ENCODE data around the gene CCDC6. TPM values are rescaled to one million over a fixed set of nuclear protein-coding genes. Genes with fewer than 3 reads are reported as not detected.

The CCDC6 gene
- total RNA-seq, 4 donors from 2014 or later = 21.5 to 42.2 (median 35.6) TPM

DNA sequence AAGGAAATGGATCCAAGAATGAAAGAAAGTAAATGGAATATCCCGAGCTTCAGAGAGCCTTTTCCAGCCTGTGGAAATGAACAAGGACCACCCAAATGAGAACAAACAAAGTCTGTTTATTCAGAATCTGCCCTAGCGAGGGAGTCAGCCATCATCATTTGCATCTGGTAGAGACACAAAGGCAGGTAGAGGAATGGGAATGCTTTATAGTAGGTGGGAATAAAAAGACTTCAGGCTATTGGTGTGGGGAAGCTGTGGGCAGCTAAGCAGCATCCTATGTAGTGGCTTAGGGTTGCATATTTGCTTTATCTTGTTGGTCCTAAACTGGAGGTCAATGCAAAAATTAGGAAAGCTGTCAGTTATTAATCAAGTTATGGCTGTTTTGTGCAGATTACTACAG, 143.9 kb downstream of the CCDC6 start:
- TF ChIP-seq, protein P1, sequence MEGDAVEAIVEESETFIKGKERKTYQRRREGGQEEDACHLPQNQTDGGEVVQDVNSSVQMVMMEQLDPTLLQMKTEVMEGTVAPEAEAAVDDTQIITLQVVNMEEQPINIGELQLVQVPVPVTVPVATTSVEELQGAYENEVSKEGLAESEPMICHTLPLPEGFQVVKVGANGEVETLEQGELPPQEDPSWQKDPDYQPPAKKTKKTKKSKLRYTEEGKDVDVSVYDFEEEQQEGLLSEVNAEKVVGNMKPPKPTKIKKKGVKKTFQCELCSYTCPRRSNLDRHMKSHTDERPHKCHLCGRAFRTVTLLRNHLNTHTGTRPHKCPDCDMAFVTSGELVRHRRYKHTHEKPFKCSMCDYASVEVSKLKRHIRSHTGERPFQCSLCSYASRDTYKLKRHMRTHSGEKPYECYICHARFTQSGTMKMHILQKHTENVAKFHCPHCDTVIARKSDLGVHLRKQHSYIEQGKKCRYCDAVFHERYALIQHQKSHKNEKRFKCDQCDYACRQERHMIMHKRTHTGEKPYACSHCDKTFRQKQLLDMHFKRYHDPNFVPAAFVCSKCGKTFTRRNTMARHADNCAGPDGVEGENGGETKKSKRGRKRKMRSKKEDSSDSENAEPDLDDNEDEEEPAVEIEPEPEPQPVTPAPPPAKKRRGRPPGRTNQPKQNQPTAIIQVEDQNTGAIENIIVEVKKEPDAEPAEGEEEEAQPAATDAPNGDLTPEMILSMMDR (IDR thresholded peaks at IDR 0.05; ENCODE audit: low read depth) = no peak

DNA sequence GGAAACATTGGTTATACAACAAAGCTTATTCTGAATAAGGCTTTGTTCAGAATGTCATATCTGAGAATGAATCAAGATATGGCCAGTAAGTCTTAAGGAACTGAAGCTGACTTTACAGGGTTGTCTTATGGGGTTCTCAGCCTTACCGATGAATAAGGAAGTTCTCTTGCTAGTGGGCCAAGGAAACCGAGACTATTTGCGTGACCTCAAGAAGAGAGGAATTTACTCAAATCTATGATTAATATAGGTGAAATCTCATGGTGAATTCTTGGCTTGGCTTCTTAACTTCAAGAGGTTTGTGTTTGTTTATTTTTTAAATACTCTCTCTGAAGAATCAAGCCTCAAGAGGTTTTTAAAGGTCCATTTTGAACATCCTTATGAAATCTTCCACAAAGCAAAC, 148.4 kb downstream of the CCDC6 start:
- TF ChIP-seq, protein P1 (IDR thresholded peaks at IDR 0.05; ENCODE audit: low read depth) = no peak

DNA sequence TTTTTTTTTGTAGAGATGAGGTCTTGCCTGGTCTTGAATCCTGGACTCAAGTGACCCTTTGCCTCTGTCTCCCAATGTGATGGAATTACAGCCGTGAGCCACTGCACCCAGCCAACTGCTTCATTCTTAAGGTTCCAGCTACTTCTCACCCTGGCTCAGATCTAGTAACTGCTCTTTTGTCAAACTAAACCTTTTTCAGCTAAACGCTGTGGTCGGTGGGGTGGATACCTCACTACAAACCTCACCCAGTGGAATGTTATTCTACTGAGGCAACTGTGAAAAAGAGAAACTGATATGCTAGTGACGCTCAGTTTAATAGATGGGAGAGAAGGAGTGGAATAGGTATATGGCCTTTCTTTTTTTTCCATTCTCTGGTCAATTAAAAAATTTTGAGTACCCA, 151.4 kb downstream of the CCDC6 start:
- TF ChIP-seq, protein P1 (IDR thresholded peaks at IDR 0.05; ENCODE audit: low read depth) = no peak

DNA sequence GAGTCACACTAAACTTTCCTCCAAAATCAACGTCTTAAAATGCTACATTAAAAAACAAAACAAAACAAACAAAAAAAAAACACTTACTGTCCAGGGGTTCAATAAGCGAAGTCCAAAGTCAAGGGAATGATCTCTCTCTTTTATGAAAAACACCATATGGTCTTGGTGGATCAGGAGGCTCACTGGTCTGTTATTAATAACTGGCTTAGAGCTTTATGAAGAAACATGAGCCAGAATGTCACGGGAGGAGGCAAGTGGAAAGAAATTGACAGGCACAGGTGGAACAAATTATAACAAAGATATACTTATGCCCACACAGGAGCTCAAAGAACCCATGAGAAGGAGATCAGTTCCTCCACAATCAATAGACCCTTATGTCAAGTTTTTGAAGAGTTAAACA, 153.1 kb downstream of the CCDC6 start, which contains the start of gene MRLN:
MRLN (minus strand) TSS at position 189 of the 400 bp plus-strand sequence.
- TF ChIP-seq, protein P1 (IDR thresholded peaks at IDR 0.05; ENCODE audit: low read depth) = no peak

DNA sequence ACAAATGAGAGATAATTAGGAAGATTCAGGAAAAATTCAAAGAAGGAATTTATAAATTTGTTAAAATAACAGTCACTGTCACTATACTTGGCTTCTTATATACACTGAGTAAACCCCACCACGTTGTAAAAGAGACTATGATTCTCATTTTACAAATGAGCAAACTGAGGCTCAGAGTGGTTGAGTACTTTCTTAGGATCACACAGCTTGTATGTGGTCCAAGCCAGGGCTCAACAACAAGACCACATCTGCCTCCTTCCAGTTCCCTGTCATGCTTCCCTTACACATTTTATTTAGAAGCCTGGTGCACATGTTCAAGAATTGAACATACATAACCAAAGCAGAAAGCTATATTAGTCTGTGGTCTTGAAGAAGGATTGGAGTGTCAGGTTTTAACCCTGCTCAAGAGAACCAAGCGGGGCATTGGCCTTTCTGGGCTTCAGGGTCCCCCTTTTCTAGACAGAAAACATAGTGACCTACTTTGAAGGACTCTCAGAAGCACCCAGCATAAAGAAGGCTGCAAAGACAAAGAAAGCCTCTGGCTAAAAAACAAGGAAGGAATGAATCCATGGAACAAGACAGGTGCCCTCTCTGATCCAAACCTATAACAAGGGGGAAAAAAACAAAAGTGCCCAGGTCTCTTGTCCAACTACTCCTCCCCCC, 153.9 kb downstream of the CCDC6 start:
- TF ChIP-seq, protein P1 (IDR thresholded peaks at IDR 0.05; ENCODE audit: low read depth) = no peak

DNA sequence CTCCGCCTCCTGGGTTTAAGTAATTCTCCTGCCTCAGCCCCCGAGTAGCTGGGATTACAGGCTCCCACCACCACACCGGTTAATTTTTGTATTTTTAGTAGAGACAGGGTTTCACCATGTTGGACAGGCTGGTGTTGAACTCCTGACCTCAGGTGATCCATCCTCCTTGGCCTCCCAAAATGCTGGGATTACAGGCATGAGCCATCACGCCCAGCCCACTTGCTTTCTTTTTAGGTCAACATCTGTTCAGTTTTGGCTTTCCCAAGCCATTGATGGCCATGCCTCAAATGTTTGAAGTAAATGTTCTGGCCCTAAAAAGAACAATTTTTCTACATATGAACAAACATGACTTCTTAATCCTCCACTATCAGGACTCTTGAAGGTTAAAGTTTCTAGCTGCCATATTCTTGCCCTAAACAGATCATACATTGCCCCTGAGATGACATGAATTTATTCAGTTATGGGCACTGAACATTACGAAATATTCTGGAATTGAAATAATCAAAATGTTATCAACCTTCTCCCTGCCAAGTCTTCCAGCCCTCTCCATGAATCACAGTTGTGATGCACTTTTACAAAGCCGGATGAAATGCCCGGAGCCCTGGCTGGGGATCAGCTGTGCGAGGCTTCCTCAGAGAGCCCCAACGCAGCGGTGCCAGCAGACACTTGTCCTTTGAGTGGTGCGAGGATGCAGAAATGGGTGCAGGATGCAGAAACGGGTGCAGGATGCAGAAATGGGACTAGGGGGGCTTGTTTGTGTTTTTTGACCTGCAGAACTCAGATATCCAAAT, 156.0 kb downstream of the CCDC6 start:
- TF ChIP-seq, protein P1 (IDR thresholded peaks at IDR 0.05; ENCODE audit: low read depth) = no peak

DNA sequence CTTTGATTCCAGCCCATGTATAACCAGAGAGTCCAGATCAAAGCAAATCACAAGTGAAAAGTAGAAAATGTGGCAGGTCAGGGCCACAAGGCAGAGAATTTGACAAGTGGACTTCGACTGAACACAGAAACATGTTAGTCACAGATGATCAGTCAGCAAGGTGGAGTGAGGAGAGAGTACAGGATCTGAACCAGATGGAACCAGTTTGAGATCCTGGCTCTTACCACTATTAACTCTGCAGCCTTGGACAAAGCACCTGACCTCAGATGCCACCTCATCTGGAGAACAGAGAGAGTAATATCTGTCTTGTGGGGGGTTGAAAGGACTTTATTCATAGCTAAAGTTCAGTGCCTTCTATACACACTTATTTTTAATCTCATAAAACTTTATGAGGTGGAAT, 157.5 kb downstream of the CCDC6 start:
- TF ChIP-seq, protein P1 (IDR thresholded peaks at IDR 0.05; ENCODE audit: low read depth) = no peak
